Lower leg skin (tissue), 3 donors: ENCODE results near the gene SP100.

Experiments
- CTCF ChIP-seq, 3 donors: fragments of 450-650 bp; IDR thresholded peaks; one replicate each; pipeline ENCODE4 v1.5.1; 2016; ENCODE audit warnings: antibody characterized with exemption in 3 of 3, mild to moderate bottlenecking in 3 of 3, moderate library complexity in 2 of 3
- POLR2A ChIP-seq, 2 donors: fragments of 450-650 bp; IDR thresholded peaks; one replicate each; pipeline ENCODE4 v1.6.1; 2016 to 2017; ENCODE audit warnings: antibody characterized with exemption in 2 of 2, mild to moderate bottlenecking in 1 of 2, moderate library complexity in 1 of 2

DNA sequence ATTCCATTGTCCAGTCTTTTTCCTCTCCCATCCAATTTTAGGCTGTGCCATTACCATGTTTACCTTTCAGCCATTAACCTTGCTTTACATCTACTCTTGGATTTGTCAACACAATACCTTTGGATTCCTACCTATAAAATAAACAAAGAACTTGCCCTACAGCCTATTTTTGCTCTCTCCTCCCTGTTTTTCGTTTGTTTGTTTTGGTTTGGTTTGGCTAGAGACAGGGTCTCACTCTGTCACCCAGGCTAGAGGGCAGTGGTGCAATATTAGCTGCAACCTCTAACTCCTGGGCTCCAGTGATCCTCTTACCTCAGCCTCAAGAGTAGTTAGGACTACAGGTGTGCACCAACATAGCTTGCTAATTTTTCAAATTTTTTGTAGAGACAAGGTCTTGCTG is 76.1 kb downstream of the SP100 start:
- TF ChIP-seq CTCF (IDR thresholded peaks at IDR 0.05) (no peak), POLR2A (IDR thresholded peaks at IDR 0.05) (no peak)
